ENCODE measurements around the gene MYDGF.

DNA sequence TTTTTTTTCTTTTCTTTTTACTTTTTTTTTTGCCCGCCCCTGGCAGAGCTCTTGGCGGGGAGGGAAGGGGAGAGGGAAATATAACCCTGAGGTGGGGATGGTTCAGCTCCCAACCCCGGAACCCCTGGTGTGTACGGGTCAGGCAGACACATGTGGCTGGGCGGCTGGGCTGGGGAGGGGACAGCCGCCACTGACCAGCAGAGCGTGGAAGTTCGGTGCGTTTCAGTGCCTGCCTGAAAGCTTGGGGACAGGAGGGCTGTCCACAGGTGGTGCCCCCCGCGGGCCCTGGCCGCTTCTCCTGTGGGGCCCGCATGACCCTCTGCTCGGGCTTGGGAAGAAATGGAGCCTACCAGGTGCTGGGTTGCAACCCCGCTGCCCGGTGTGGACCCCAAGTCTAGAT lies 5.2 kb upstream of the MYDGF start:
- TF ChIP-seq, protein P1, sequence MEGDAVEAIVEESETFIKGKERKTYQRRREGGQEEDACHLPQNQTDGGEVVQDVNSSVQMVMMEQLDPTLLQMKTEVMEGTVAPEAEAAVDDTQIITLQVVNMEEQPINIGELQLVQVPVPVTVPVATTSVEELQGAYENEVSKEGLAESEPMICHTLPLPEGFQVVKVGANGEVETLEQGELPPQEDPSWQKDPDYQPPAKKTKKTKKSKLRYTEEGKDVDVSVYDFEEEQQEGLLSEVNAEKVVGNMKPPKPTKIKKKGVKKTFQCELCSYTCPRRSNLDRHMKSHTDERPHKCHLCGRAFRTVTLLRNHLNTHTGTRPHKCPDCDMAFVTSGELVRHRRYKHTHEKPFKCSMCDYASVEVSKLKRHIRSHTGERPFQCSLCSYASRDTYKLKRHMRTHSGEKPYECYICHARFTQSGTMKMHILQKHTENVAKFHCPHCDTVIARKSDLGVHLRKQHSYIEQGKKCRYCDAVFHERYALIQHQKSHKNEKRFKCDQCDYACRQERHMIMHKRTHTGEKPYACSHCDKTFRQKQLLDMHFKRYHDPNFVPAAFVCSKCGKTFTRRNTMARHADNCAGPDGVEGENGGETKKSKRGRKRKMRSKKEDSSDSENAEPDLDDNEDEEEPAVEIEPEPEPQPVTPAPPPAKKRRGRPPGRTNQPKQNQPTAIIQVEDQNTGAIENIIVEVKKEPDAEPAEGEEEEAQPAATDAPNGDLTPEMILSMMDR (CRISPR knock-in tag; IDR thresholded peaks at IDR 0.05) = no peak
- TF ChIP-seq POLR2A (IDR thresholded peaks at IDR 0.05; ENCODE audit: insufficient read depth in 1 of 2, low read depth in 2 of 2, low read length in 2 of 2) = no peak
- no peak for TF ChIP-seq ZNF335 (CRISPR knock-in tag; IDR thresholded peaks at IDR 0.05)
- TF ChIP-seq, protein P2, sequence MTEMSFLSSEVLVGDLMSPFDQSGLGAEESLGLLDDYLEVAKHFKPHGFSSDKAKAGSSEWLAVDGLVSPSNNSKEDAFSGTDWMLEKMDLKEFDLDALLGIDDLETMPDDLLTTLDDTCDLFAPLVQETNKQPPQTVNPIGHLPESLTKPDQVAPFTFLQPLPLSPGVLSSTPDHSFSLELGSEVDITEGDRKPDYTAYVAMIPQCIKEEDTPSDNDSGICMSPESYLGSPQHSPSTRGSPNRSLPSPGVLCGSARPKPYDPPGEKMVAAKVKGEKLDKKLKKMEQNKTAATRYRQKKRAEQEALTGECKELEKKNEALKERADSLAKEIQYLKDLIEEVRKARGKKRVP (CRISPR knock-in tag; IDR thresholded peaks at IDR 0.05) = no peak
- no peak for TF ChIP-seq ZZZ3 (CRISPR knock-in tag; IDR thresholded peaks at IDR 0.05; ENCODE audit: borderline replicate concordance)
- no peak for TF ChIP-seq NR2F6 (IDR thresholded peaks at IDR 0.05)
- TF ChIP-seq NR2F6 (CRISPR knock-in tag; IDR thresholded peaks at IDR 0.05) = no peak
- TF ChIP-seq DNMT3B (CRISPR knock-in tag; conservative IDR thresholded peaks at IDR 0.05) = no peak
- no peak for TF ChIP-seq ZBTB8A (CRISPR knock-in tag; IDR thresholded peaks at IDR 0.05; ENCODE audit: borderline replicate concordance, low read depth)
- TF ChIP-seq ZC3H4 (CRISPR knock-in tag; IDR thresholded peaks at IDR 0.05; ENCODE audit: borderline replicate concordance) = no peak
- TF ChIP-seq, protein P3, sequence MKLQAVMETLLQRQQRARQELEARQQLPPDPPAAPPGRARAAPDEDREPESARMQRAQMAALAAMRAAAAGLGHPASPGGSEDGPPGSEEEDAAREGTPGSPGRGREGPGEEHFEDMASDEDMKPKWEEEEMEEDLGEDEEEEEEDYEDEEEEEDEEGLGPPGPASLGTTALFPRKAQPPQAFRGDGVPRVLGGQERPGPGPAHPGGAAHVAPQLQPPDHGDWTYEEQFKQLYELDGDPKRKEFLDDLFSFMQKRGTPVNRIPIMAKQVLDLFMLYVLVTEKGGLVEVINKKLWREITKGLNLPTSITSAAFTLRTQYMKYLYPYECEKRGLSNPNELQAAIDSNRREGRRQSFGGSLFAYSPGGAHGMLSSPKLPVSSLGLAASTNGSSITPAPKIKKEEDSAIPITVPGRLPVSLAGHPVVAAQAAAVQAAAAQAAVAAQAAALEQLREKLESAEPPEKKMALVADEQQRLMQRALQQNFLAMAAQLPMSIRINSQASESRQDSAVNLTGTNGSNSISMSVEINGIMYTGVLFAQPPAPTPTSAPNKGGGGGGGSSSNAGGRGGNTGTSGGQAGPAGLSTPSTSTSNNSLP (IDR thresholded peaks at IDR 0.05; ENCODE audit: low read depth, low read length) = no peak

All from HepG2 (cell line).